ENCODE results near the gene TARS3. TPM values are rescaled to one million over a fixed set of nuclear protein-coding genes. Genes with fewer than 3 reads are reported as not detected.
A peak's percentile ranks its signal among the peaks of the same experiment; 100 is the strongest.

TARS3 gene
- total and polyA plus RNA-seq, 7 donors: 2.3 to 31.9 (median 20.2) TPM

DNA sequence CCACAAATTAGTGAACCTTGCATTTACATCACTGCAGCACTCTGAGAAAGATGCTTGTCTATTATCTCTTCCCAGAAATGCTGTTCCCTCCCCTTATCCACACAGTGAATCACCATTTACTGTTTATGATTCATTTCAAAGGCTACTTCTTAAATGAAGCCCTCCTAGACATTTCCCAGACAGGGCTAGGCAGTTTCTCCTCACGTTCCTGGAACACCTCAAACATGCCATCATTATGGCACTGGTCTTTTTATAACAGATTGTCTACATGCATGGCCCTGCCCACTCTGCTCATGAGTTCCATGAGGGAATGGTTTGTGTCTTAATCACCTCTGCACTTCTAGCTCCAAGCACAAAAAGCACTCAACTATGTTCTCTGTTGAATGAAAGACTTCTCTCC is 39.9 kb downstream of the TARS3 start:
- H3K36me3 ChIP-seq: peaks cover 0 to 37% (median 2%) of the 10 kb centered on the region in 4 donors
- DNase-seq: no peak
- peaks cover 0 to 42% (median 28%) of the 10 kb centered on the region in 4 donors for H3K4me1 ChIP-seq
- peak in 3 of 4 donors; percentile 83 to 90 (median 88) for TF ChIP-seq POLR2AphosphoS5 (IDR thresholded peaks at IDR 0.05)
- TF ChIP-seq CTCF (IDR thresholded peaks at IDR 0.05): no peak
- TF ChIP-seq EP300 (IDR thresholded peaks at IDR 0.05): peak in 2 of 4 donors; percentile 62 to 66
- H3K9me3 ChIP-seq: no peaks in the 10 kb centered on the region
- intact Hi-C loops (cut with DNase I): no loop called here
- no peaks in the 10 kb centered on the region for H3K27me3 ChIP-seq
- no peak overlapping the region for H3K4me3 ChIP-seq
- H3K27ac ChIP-seq: peak overlapping the region in 3 of 4 donors; percentile 14 to 67 (median 62)
- 30 to 59% methylated on average over 1 of the region's 1 CpG for WGBS, 2 donors

GRCh38 chr15:101679806-101680205 is 44.5 kb downstream of the TARS3 start:
- Histone ChIP-seq H3K4me1 (peaks cover 0 to 9% (median 2%) of the 10 kb centered on the region in 4 donors), H3K36me3 (peaks cover 0 to 52% (median 9%) of the 10 kb centered on the region in 4 donors), H3K9me3 (no peaks in the 10 kb centered on the region), H3K4me3 (no peak overlapping the region), H3K27ac (no peak overlapping the region), H3K27me3 (no peaks in the 10 kb centered on the region)
- 62 to 80% methylated on average over 2 of the region's 2 CpGs for WGBS, 2 donors
- intact Hi-C loops (cut with DNase I): no loop called here
- TF ChIP-seq POLR2A (IDR thresholded peaks at IDR 0.05) (no peak), EP300 (IDR thresholded peaks at IDR 0.05) (no peak), CTCF (IDR thresholded peaks at IDR 0.05) (no peak), POLR2AphosphoS5 (IDR thresholded peaks at IDR 0.05) (no peak)
- no peak for DNase-seq

GRCh38 chr15:101676921-101677329 is 47.3 kb downstream of the TARS3 start:
- 80 to 85% methylated on average over 4 of the region's 4 CpGs for WGBS, 2 donors
- Histone ChIP-seq H3K9me3 (no peaks in the 10 kb centered on the region), H3K4me3 (no peak overlapping the region), H3K27ac (no peak overlapping the region), H3K4me1 (no peaks in the 10 kb centered on the region), H3K36me3 (peaks cover 0 to 60% (median 12%) of the 10 kb centered on the region in 4 donors), H3K27me3 (no peaks in the 10 kb centered on the region)
- no peak for DNase-seq
- TF ChIP-seq POLR2AphosphoS5 (IDR thresholded peaks at IDR 0.05) (no peak), EP300 (IDR thresholded peaks at IDR 0.05) (no peak), POLR2A (IDR thresholded peaks at IDR 0.05) (no peak), CTCF (IDR thresholded peaks at IDR 0.05) (no peak)
- intact Hi-C loops (cut with DNase I): no loop called here

DNA sequence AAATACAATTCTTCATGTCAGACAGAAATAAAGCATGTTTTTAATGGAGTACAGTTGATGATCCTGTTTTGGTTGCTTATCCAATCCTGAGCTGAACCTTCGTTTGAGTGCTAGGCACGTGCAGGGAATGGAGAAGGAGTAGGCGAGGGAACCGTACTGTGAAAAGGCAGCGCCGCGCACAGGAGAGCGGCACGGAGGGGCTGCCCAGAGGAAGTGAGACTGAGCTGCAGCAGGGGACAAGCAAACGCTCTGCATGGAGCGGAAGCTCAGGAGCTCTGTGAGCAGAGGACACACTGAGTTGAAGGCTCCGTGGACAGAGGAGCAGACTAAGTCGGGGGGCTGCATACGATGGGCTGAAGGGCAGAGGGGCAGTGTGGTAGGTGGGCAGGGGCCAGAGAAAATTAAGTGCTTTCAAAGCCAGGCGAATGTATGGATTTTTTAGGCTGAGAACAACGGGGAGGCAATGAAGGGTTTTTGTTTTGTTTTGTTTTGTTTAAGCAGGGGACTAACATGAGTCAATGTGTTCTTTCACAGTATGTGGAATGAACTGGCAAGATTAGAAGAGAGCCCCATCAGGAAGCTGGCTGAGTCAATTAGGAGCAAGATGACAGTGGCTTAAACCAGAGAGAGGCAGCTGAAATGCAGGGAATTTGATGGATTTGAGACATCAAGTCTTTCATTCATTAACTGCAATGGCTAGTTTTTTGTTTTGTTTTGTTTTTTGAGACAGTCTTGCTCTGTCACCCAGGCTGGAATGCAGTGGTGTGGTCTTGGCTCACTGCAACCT is 48.3 kb downstream of the TARS3 start:
- Histone ChIP-seq H3K4me1 (no peaks in the 10 kb centered on the region), H3K36me3 (peaks cover 0 to 60% (median 12%) of the 10 kb centered on the region in 4 donors), H3K27ac (no peak overlapping the region), H3K9me3 (no peaks in the 10 kb centered on the region), H3K4me3 (no peak overlapping the region), H3K27me3 (no peaks in the 10 kb centered on the region)
- intact Hi-C loops (cut with DNase I): no loop called here
- 80 to 85% methylated on average over 16 of the region's 16 CpGs for WGBS, 2 donors
- no peak for DNase-seq
- TF ChIP-seq EP300 (IDR thresholded peaks at IDR 0.05): no peak
- no peak for TF ChIP-seq POLR2A (IDR thresholded peaks at IDR 0.05)
- no peak for TF ChIP-seq POLR2AphosphoS5 (IDR thresholded peaks at IDR 0.05)
- no peak for TF ChIP-seq CTCF (IDR thresholded peaks at IDR 0.05)

All from sigmoid colon (tissue), 7 donors.